HL-60 (cell line): Measurements from ENCODE around the gene FAM98B.

Experiments used
- DNase-seq, 2 experiments: peaks; one replicate each; pipeline ENCODE4 v3.0.0-alpha.2; 2010 to 2020; ENCODE audit warnings: low read depth in 1 of 2, low spot score in 1 of 2
- H3K27ac ChIP-seq: fragments of 250-450 bp; sonication (Bioruptor Pico); replicated peaks from 2 replicates; pipeline ENCODE4 v1.5.1; 2020; ENCODE audit warnings: mild to moderate bottlenecking, moderate library complexity
- H3K27me3 ChIP-seq: fragments of 250-450 bp; sonication (Bioruptor Pico); 2 replicates; pipeline ENCODE4 v1.5.1; 2021; ENCODE audit warnings: mild to moderate bottlenecking, moderate library complexity; ENCODE audit not compliant: insufficient read depth, poor library complexity, severe bottlenecking
- H3K4me3 ChIP-seq: replicated peaks from 2 replicates; pipeline ENCODE4 v1.5.1; 2011; ENCODE audit warnings: mild to moderate bottlenecking, control low read depth, low read length; ENCODE audit not compliant: insufficient read depth
- GABPA ChIP-seq: IDR thresholded peaks from 2 replicates; pipeline ENCODE4 v1.6.1; 2012; ENCODE audit warnings: low read depth
- POLR2AphosphoS5 ChIP-seq: IDR thresholded peaks from 2 replicates; pipeline ENCODE4 v1.6.1; 2012; ENCODE audit warnings: low read depth
- SPI1 ChIP-seq: IDR thresholded peaks from 2 replicates; pipeline ENCODE4 v1.6.1; 2012; ENCODE audit warnings: low read depth, mild to moderate bottlenecking, borderline replicate concordance
- TF ChIP-seq, protein P1 (sequence below): IDR thresholded peaks from 2 replicates; pipeline ENCODE4 v1.6.1; 2012; ENCODE audit warnings: low read depth; ENCODE audit not compliant: insufficient replicate concordance
- TF ChIP-seq, protein P2 (sequence below): IDR thresholded peaks from one replicate; pipeline ENCODE4 v1.5.1; 2011; ENCODE audit warnings: low read length, control low read depth, inconsistent platforms; ENCODE audit not compliant: insufficient read depth

Gene FAM98B

DNA sequence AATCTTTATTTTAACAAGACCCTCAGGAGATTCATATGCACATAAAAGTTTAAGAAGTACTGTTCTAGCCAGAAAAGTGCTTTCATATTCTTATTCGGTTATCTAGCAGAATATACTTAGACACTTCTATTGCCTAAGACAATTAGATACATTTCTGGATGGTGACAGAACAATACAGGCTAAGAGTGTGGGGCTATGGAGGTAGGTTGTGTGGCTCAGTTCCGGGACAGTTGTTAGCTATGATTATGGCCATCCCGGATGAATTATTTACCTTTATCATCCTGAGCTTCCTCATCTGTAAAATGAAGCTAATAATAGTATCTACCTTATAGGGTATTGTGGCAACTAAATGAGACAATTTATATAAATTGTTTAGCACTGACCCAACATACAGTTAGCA, 6.6 kb downstream of the FAM98B start:
- TF ChIP-seq POLR2AphosphoS5, result no peak
- TF ChIP-seq GABPA, result no peak
- TF ChIP-seq, protein P1, sequence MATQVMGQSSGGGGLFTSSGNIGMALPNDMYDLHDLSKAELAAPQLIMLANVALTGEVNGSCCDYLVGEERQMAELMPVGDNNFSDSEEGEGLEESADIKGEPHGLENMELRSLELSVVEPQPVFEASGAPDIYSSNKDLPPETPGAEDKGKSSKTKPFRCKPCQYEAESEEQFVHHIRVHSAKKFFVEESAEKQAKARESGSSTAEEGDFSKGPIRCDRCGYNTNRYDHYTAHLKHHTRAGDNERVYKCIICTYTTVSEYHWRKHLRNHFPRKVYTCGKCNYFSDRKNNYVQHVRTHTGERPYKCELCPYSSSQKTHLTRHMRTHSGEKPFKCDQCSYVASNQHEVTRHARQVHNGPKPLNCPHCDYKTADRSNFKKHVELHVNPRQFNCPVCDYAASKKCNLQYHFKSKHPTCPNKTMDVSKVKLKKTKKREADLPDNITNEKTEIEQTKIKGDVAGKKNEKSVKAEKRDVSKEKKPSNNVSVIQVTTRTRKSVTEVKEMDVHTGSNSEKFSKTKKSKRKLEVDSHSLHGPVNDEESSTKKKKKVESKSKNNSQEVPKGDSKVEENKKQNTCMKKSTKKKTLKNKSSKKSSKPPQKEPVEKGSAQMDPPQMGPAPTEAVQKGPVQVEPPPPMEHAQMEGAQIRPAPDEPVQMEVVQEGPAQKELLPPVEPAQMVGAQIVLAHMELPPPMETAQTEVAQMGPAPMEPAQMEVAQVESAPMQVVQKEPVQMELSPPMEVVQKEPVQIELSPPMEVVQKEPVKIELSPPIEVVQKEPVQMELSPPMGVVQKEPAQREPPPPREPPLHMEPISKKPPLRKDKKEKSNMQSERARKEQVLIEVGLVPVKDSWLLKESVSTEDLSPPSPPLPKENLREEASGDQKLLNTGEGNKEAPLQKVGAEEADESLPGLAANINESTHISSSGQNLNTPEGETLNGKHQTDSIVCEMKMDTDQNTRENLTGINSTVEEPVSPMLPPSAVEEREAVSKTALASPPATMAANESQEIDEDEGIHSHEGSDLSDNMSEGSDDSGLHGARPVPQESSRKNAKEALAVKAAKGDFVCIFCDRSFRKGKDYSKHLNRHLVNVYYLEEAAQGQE, result no peak
- TF ChIP-seq SPI1, result no peak
- TF ChIP-seq, protein P2, sequence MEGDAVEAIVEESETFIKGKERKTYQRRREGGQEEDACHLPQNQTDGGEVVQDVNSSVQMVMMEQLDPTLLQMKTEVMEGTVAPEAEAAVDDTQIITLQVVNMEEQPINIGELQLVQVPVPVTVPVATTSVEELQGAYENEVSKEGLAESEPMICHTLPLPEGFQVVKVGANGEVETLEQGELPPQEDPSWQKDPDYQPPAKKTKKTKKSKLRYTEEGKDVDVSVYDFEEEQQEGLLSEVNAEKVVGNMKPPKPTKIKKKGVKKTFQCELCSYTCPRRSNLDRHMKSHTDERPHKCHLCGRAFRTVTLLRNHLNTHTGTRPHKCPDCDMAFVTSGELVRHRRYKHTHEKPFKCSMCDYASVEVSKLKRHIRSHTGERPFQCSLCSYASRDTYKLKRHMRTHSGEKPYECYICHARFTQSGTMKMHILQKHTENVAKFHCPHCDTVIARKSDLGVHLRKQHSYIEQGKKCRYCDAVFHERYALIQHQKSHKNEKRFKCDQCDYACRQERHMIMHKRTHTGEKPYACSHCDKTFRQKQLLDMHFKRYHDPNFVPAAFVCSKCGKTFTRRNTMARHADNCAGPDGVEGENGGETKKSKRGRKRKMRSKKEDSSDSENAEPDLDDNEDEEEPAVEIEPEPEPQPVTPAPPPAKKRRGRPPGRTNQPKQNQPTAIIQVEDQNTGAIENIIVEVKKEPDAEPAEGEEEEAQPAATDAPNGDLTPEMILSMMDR, result no peak
- DNase-seq, result no peak

DNA sequence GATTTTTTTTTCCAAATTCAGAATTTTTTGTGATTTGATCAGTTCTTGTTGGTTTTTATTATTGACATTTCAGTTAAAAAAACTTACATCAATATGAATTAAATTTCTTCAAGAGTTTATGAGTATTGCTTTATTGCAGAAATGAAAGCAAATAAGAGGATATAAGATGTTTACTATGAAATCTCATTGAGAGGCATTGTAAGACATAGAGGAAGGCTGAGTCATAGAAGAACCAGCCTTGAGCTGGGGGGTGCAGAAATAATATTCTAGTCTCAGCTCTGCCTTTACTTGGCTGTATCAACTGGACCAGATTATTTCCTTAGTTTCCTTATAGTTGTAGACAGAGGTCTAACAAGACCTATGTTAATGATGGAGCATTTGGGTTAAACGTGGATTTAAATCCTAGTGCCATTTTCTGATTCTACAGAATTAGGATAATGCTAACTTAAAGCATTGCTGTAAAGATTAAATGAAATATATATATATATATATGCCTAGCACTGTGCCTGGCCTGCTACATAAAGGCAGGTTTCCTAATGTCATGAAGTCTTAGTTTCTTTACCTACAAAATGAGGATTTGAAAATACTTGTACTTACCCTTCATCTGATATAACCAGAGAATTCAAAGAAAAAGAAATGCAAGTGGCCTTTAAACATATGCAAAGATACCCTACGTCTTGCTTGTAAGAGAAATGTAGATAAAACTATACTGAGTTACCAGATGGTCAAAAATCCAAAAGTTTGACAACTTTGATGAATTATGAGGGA, 7.3 kb downstream of the FAM98B start:
- no peak for TF ChIP-seq SPI1
- no peak for DNase-seq
- Histone ChIP-seq H3K4me3 (no peak overlapping the region), H3K27me3 (no peaks in the 10 kb centered on the region), H3K27ac (no peak overlapping the region)

More for the DNA sequence above, 6.6 kb downstream of the FAM98B start:
- Histone ChIP-seq H3K4me3 (no peak overlapping the region), H3K27me3 (no peaks in the 10 kb centered on the region), H3K27ac (no peak overlapping the region)

DNA sequence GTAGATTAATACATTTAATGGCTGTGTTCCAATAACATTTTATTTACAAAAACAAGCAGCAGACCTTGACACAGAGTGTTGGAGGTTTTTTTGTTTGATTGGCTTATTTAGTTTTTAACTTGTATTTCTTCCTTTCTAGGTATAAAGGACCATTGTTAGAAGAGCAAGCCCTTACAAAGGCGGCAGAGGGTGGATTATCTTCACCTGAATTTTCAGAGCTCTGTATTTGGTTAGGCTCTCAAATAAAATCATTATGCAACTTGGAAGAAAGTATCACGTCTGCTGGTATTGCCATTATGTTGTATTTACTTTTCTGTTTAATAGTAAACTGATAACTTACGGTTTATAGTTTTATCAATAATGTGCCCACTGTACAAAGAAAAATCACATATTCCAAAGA, 10.0 kb downstream of the FAM98B start:
- no peak overlapping the region for H3K27ac ChIP-seq
- TF ChIP-seq GABPA (no peak), SPI1 (no peak), POLR2AphosphoS5 (no peak)
- H3K27me3 ChIP-seq, result no peaks in the 10 kb centered on the region
- no peak overlapping the region for H3K4me3 ChIP-seq
- no peak for DNase-seq

DNA sequence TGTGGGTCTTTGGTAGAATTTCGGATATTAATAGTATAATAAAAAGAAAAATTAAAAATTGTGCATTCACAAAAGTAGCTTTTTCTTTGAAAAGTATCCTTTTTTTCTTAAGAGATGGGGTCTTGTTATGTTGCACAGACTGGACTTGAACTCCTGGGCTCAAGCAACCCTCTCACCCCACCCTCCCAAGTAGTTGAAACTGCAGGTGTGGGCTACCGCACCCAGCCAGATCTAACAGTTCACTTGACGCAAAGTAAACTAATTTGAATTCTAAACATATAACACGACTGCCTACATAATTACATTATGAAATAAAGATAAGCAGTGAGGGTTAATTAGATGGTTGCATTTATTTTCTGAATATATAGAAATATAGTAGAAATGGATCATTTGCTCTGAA, 10.7 kb downstream of the FAM98B start:
- Histone ChIP-seq H3K4me3 (no peak overlapping the region), H3K27me3 (no peaks in the 10 kb centered on the region), H3K27ac (no peak overlapping the region)
- DNase-seq, result no peak
- TF ChIP-seq, protein P1, result no peak
- TF ChIP-seq SPI1, result no peak
- TF ChIP-seq, protein P2, result no peak
- TF ChIP-seq GABPA, result no peak
- TF ChIP-seq POLR2AphosphoS5, result no peak
